Adrenal gland (tissue), 5 donors: ENCODE data around the gene SLC25A43.

ENCODE experiments used
- CTCF ChIP-seq, 6 experiments: fragments of 450-650 bp in 4 of 6; fragments of 200-600 bp in 2 of 6; sonication (generic) in 1 of 6; IDR thresholded peaks; 1 replicate in 5 of 6; 2 replicates in 1 of 6; pipeline versions ENCODE4 v1.5.1 to v1.8.0; 2016 to 2021; ENCODE audit warnings: antibody characterized with exemption in 6 of 6, mild to moderate bottlenecking in 2 of 6, moderate library complexity in 1 of 6
- POLR2A ChIP-seq, 2 donors: fragments of 450-650 bp; IDR thresholded peaks; one replicate each; pipeline ENCODE4 v1.6.1; 2017; ENCODE audit warnings: antibody characterized with exemption in 2 of 2, mild to moderate bottlenecking in 2 of 2, moderate library complexity in 1 of 2
- donor health status: DM: no; HTN: no; CAD: no.

- no peak for TF ChIP-seq CTCF (IDR thresholded peaks at IDR 0.05)
- no peak for TF ChIP-seq POLR2A (IDR thresholded peaks at IDR 0.05)
These were observed 6.0 kb upstream of the SLC25A43 start for GRCh38 chrX:119393144-119393543.
